Posterior vena cava (tissue), 2 donors: Measurements from ENCODE around the gene ARHGAP12. TPM values are rescaled to one million over a fixed set of nuclear protein-coding genes. Genes with fewer than 3 reads are reported as not detected.

ENCODE experiments used
- DNase-seq: peaks from one replicate; pipeline ENCODE4 v3.0.0-alpha.2; 2020; ENCODE audit warnings: low spot score
- intact Hi-C, 2 donors: fragments of 100-400 bp; cut with DNase I; formaldehyde crosslinking; loops; one replicate each; pipeline versions ENCODE4 v1.14.1 to v1.14.2; 2022 to 2023
- total RNA-seq, 2 donors: library from RNA; stranded (reverse); fragmentation: NEBNext Ultra II Directional; extraction: Animal tissue kit (Norgen Biotek cat#: 25700); gene quantifications; one replicate each; pipeline ENCODE4 v1.2.1, GENCODE V29; 2021
- donor health status: DM: yes; HTN: yes; CAD: no.
- donor health status: DM: yes; HTN: yes; CAD: no.

ARHGAP12 gene
- total RNA-seq, 2 donors from 2014 or later: 27.6 to 32.6 TPM

DNA sequence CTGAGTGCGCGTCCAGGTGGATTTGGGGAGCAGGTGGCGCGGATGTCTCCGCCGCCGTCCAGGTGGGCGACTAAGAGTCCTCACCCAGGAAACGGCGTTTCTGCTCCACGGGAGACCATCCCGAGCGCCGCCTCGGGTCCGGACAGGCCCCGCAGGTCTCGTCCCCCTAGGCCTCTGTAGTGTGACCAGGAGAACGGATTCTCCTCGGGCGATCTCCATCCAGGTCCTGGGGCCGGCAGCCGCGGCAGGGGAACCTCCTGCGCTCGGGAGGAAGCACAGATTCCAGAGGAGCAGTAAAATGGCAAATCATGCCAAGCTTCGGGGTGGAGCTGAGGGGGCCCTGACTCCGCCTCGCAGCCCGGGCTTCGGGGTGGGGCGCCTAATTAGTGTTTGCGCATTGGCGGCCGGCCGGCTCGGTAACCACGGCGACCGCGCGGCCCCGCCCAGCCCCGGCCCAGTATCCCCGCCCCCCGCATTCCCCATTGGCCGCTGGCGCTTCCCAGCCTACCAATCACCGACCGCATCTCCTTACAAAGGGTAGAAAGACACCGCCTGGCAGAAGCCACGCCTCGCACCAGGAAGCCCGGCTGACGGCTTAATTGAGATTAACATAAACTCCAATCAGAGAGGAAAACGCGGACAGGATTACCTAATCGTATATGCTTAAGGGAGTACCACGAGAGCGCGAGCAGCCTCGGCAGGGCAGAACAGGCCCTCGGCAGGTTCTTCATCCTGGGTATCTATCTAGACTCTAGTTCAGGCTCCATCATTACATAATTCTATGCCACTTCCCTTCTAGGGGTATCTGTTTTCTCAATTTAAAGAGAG is 168.6 kb downstream of the ARHGAP12 start:
- intact Hi-C loops: loop anchor here in 1 of 2 donors (10.0 kb wide), 1 partner anchor 55 kb away; no protein-coding TSS in a partner anchor

DNA sequence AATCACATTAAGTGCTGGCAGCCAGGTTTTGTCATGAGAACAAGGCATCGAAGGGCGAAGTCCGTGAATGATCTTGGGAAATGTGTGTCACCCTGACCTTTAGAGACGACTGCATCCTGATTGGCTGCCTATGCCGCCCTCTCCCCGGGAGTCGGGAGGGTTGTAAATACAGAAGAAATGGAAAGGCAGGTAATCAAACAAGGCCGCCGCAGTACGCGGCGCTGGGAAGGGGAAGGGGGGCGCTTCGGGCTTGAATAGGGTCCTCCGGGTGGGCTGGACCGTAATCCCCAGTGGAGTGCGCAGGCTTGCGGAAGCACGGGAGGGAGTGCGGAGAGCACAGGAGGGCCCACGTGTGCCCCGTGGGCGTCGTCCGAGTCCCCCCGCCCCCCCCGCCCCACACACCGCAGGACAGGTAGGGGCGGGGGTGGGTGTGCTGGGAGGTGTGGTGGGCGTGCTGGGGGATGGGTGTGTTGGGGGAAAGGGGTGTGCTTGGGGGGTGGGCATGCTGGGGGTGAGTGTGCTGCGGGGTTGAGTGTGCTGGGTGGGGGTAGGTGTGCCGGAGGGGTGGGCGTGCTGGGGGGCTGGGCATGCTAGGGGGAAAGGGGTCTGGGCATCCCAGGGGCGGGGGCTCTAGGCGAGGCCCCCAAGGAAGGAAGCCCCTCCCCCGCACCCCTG is 169.4 kb downstream of the ARHGAP12 start:
- peak; percentile 91 for DNase-seq
- intact Hi-C loops: loop anchor here in 1 of 2 donors (10.0 kb wide), 1 partner anchor 54 kb away; no protein-coding TSS in a partner anchor

More for the DNA sequence above, 168.6 kb downstream of the ARHGAP12 start:
- DNase-seq: peak; percentile 98

DNA sequence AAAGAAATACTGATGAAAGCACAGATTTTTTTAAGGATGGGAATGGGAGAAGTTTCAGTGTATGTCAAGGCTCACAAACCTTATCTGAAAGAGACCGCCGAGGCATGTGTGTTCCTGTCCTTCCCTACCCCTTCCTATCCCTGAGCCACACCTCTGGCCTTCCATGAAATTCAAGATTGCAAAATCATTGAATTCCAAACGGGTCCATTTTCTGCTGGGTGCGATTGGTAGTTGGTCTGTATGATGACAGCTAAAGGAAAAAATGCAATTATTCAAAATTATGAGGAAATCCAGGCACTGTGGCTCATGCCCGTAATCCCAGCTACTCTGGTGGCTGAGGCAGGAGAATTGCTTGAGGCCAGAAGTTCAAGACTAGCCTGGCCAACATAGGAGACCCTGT is 170.1 kb downstream of the ARHGAP12 start:
- no peak for DNase-seq
- intact Hi-C loops: loop anchor here in 1 of 2 donors (10.0 kb wide), 1 partner anchor 54 kb away; no protein-coding TSS in a partner anchor

DNA sequence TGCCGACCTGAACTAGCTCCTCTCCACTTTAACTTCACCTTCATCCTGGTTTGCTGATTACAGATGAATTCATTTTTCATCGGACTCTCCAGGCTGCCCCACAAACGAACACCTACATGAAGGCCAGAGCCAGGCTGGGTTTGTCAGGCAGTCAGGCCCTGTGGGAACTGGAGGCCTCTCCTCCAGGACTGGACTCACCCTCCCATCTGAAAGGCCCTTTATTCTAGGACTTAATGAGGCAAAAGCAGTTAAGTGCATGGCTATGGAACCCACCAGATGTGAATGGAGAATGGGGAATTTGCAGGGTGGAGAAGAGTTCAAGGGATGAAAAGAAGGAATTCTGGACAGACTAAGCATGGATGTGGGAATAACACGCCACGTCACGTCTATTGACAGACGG is 170.8 kb downstream of the ARHGAP12 start:
- no peak for DNase-seq
- intact Hi-C loops: loop anchor here in 1 of 2 donors (10.0 kb wide), 1 partner anchor 53 kb away; no protein-coding TSS in a partner anchor

DNA sequence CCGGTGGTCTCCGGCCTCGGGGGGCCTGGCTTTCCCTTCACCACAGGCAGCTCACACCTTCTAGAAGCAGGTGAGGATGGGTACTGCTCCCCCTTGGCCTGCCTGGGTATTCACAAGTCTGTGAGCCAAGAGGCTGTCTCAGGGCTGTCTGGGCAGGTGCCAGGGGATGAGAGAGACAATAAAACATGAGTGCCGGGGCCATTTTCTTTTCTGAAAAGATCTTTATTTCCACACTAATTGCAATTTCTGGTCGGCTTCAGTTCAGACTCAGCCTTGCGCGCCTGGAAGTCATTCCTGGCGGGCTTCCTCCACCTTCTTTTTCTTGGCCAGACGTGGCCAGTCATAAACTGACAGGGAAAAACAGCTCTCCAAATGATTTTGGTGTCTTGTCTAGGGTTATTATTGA is 171.2 kb downstream of the ARHGAP12 start:
- intact Hi-C loops: loop anchor here in 1 of 2 donors (10.0 kb wide), 1 partner anchor 53 kb away; no protein-coding TSS in a partner anchor
- peak; percentile 90 for DNase-seq

DNA sequence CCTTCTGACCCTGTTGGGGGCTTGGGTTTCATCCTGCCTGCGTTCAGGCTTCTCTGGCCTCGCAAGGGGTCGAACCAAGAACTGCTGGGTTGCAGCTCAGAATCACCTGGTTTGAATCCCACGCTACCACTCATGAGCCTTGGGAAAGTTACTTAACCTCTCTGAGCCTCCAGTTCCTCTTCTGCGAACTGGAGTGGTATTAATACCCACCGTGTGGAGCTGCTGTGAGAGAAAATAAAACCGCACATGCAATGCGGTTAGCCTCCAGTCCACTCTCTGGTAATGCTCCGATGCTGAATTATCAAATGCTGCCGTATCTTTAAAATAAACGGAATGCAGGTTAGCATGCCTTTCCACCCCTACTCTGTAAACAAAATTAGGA is 171.9 kb downstream of the ARHGAP12 start:
- intact Hi-C loops: loop anchor here in 1 of 2 donors (10.0 kb wide), 1 partner anchor 52 kb away; no protein-coding TSS in a partner anchor
- DNase-seq: no peak

DNA sequence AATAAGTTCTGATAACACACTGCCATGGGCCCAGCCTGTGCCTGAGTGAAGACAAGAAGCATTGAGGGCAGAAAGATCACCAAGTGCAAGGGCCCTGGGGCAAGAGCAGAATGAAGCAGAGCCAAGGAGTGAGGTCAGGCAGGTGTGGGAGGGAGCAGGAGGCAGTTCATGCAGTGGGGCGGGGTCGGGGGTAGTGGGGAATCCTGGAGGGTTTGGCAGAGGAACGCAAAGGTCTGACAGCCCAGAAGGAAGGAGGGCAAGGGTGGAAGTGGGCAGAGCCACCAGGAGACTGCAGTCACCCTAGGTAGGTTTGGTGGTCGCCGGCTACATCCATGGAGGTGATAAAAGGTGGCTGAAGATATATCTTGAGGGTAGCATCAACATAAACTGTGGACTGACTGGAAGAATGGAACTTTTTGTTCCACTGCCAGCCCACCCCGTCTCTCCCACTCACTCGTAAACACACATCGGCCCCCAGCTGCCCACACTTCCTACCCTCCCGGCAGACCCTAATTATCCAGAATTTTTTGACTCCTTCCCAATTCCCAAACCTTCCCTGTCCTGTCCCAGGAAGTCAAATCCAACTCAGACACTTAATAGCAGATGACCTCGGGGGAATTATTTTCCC is 172.4 kb downstream of the ARHGAP12 start:
- intact Hi-C loops: loop anchor here in 1 of 2 donors (10.0 kb wide), 1 partner anchor 51 kb away; no protein-coding TSS in a partner anchor
- DNase-seq: no peak

Other genes with a start within 250 kb of the ARHGAP12 start
- gene KIF5B, start 127.6 kb upstream of the ARHGAP12 start, total RNA-seq: 100 to 1,000 TPM; 171 to 225 TPM